GM15510 (cell line): ENCODE data around the gene SUSD4.

Source experiments
- POLR2A ChIP-seq: IDR thresholded peaks from 3 replicates; pipeline ENCODE4 v1.6.1; 2011; ENCODE audit warnings: borderline replicate concordance; ENCODE audit not compliant: insufficient read length; ENCODE audit errors: extremely low read depth

SUSD4 gene

DNA sequence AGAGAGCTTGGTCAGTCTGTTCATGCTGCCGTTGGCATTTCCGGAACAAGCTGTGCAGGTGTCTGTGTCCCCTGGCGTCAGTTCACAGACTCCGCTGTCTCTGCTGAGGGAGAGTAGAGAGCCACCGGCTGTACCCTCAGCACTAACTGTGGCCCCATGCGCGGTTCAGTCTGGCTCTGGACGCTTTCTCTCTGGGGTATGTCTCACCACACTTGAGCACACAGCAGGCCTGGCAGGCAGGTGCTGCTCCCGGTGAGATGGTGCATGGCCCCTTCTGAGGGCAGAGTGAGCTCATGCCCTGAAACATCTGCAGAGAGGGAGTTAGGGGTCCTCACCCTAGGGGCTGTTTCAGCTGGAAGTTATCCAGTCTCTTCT, 161.0 kb downstream of the SUSD4 start:
- no peak for TF ChIP-seq POLR2A

DNA sequence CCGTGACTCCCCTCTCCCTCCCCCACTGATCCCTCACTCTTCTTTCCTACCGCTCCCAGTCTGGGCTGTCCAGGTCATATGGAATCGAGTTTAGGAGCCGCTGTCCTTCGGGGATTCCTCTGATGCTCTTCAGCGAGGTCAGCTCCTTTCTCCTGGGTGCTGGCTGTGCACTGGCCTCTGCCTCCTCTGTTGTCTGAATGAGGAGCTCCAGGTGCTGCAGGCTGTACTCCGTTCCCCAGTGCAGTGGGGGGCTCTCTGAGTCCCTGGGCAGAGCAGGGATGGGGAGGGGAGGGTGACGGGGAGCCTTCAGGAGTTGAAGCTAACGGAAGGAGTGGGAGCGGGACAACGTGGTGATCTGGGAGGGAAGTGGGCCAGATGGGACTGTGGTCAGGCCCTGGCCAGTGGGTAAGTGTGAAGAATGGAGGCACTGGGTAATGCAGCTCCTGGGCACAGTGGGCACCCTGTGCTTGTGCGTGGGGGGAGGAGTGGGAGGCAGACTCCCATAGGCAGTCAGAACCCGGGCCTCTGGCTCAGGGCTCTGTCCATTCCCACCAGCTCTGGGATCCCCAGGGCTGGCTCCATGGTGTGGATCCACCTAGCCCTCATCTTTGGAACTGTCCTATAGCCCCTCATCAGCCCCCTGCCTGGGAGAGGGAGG, 161.5 kb downstream of the SUSD4 start:
- no peak for TF ChIP-seq POLR2A

- TF ChIP-seq POLR2A, result no peak
These were observed 162.0 kb downstream of the SUSD4 start for GRCh38 chr1:223201967-223202366.

- no peak for TF ChIP-seq POLR2A
These were observed 163.1 kb downstream of the SUSD4 start for GRCh38 chr1:223200903-223201302.

- no peak for TF ChIP-seq POLR2A
These were observed 164.8 kb downstream of the SUSD4 start for GRCh38 chr1:223199094-223199647.

- TF ChIP-seq POLR2A, result no peak
These were observed 165.4 kb downstream of the SUSD4 start for GRCh38 chr1:223198628-223198965.

DNA sequence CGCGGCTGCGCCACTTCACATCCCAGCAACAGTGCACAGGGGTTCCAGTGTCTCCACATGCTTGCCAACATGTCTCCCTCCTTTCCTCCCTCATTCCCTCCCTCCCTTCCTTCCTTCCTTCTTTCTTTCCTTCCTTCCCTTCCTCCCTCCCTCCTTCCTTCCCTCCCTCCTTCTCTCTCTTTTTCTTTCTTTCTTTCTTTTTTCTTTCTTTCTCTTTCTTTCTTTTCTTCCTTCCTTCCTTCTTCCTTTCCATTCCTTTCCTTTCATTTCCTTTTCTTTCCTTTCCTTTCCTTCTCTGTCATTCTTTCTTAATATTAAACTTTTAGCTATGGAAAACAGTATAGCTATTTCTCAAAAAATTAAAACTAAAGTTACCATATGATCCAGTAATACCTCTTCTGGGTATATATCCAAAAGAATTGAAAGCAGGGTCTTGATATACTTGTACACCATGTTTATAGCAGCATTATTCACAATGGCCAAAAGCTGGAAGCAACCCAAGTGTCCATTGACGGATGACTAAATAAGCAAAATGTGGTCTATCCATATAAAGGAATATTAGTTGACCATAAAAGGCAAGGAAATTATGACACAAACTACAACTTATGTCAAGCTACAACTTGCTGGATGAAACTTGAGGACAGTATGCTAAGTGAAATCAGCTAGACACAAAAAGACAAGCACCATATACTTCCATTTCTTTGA, 165.9 kb downstream of the SUSD4 start:
- TF ChIP-seq POLR2A, result no peak

DNA sequence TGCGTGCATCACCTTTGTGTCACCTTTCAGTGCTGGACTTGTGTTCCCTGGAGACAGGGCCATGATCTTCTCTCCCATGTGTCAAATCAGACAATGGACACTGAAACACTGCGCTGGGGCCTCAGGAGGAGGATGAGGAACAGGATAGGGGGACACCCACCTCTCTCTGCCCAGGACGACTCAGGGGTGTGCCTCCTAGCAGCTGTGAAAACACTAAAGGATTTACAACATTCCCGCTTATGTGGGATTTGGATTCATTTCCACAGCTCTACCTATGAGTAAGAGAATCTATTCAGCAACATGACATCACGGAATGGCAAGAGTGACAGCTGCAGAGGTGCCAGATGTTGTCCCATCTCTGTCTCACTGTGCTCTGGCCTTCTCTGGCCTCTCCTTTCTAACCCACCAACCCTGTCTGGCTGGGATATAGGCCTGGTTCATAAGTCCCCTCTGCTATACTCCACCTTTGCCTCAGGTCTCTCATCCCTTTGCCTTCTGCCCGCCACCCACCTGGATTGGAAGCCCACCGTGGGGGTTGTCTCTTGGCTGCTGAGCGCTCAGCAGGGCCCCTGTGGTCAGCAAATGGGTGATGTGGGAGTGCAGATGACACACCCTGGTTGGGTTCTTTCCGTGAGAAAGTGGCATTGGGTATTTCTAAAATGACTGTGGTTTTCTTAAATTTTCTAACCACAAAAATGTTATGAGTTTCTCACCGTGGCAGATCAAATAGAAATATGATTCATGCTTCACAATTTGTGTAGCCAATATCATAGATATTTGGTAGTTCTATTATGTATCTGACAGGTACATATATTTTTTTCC, 173.9 kb downstream of the SUSD4 start:
- no peak for TF ChIP-seq POLR2A

- TF ChIP-seq POLR2A, result no peak
These were observed 174.5 kb downstream of the SUSD4 start for GRCh38 chr1:223189525-223189902.

DNA sequence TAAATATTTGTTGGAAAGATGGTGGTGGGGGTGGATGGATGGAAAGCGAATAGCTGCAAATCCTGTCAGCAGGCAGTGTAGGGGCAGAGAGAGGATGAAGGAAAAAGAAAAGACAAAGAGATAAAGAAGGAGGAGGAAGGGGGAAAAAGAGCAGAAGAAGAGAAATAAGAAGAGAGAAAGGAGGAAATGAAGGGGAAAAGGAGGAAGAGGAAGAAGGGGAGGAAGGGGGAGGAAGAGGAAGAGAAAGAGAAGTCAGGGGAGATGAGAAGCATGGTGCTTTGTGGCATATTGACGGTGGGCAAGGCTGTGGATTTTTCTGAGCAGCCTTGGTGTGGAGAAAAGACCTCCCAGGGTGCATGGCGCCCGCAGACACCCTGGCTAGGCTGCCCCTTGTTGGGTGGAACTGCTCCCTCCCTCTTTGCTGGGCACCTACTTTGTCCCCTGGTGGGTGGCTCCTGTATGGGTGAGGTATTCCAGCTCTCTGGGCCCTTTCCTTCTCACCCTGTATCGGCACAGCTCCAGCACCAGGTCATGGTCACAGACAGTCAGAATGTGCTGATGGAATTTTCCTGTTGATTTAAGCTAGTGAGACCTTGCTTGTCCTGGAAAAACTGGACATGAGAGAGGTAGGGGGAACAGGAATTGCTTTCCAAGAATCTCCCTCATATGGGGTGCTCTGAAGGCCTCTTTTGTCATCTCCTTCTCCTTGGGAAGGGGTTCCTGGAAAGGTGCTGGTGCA, 175.2 kb downstream of the SUSD4 start:
- no peak for TF ChIP-seq POLR2A

GRCh38 chr1:223186800-223187199, 177.2 kb downstream of the SUSD4 start:
- no peak for TF ChIP-seq POLR2A

DNA sequence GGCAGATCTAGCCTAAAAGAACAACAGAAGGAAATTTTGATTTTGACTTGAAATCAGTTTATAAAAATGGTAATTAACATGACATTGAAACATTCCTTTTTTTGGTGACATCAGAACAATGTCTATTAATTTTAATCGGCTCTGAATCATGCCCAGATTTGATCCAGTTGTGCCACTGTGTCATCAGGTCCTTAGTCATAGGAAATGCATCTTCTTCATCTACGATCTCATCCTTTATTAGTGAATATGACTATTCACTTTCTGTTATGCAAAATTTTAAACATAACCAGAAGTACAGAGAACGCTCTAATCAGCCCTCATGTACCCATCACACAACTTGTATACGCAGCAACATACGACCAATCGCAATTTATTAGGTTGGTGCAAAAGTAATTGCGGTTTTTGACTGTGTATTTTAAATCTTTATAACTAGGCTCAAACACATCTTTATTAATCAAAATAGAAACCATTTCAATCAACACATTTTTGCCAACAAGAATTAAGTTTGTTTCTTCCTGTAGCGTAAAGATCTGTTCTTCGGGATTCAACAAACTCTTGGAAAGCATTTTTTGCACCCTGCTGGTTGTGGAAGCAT, 180.6 kb downstream of the SUSD4 start:
- no peak for TF ChIP-seq POLR2A

DNA sequence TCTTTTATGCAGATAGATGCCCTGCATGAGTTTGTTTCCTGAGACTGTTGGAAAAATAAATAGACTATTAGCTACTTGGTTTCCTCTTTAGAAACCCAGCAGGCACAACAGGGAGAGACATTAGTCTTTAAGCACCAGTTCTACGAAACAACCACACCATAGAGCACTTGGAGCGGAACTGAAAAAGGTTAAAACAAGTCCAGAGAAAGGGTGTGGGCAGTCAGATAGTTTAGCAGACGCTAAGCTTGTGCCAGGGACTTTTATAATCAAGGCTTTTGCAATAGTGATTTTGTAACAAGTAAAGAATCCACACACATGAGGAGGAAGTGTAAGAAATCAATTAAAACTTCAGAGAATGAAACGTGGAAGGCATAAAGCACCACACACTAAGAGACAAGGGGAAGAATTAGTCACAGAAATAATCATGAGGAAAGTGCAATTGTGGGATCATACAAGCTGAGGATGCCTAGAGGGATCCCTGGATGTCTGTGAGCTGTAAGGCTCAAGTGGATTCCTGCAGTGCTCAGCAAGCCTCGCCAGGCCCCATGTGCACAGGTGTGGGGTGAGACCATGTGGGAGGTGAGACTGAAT, 183.2 kb downstream of the SUSD4 start:
- no peak for TF ChIP-seq POLR2A

- TF ChIP-seq POLR2A, result no peak
These were observed 184.2 kb downstream of the SUSD4 start for GRCh38 chr1:223179786-223180185.
